GM12878 (cell line): ENCODE results near the gene NOTCH3. TPM values are rescaled to one million over a fixed set of nuclear protein-coding genes. Genes with fewer than 3 reads are reported as not detected.

Source experiments
- ATAC-seq: fragments of 200-7000 bp; cut with Tn5 transposase; 3 replicates; pipeline ENCODE4 v1.9.1; 2020; ENCODE audit warnings: mild to moderate bottlenecking, moderate library complexity
- BruUV-seq: library from RNA; stranded (reverse); fragments of 400-500 nt; replicated peaks from 2 replicates; lab custom pipeline; 2021; lab: Mats Ljungman, UMichigan
- CTCF ChIA-PET: fragments of 300-600 bp; sonication (Branson Sonifier 250); formaldehyde crosslinking; extraction: SDS; loops from one replicate; lab custom pipeline; 2021; ENCODE audit warnings: inconsistent platforms; lab: Yijun Ruan, JAX
- POLR2A ChIA-PET: fragments of 350-600 bp; formaldehyde crosslinking; extraction: SDS; loops from one replicate; lab custom pipeline; 2021; ENCODE audit warnings: inconsistent platforms; lab: Charles Lee
- RAD21 ChIA-PET: fragments of 300-600 bp; sonication (Branson Sonifier 250); formaldehyde crosslinking; loops from one replicate; lab custom pipeline; 2023; ENCODE audit warnings: antibody characterized with exemption; ENCODE audit not compliant: unreplicated experiment; lab: Charles Lee
- SMC1A ChIA-PET: fragments of 300-600 bp; sonication (Branson Sonifier 250); formaldehyde crosslinking; loops from one replicate; lab custom pipeline; 2023; ENCODE audit not compliant: unreplicated experiment, uncharacterized antibody; lab: Charles Lee
- DNase-seq: peaks from one replicate; pipeline ENCODE4 v3.0.0-alpha.2; 2011; ENCODE audit warnings: low read depth, low spot score
- FAIRE-seq: peaks from 3 replicates; lab custom pipeline; 2011; peaks lifted over from hg19 to GRCh38; lab: Jason Lieb, UNC
- H2AFZ ChIP-seq: 2 replicates; pipeline ENCODE4 v1.6.0; 2011; ENCODE audit warnings: low read depth, low read length, control low read depth; ENCODE audit not compliant: control insufficient read depth
- H3K27ac ChIP-seq: 2 replicates; pipeline ENCODE4 v1.5.1; 2011; ENCODE audit warnings: control low read depth; ENCODE audit not compliant: control insufficient read depth, insufficient read depth
- H3K27me3 ChIP-seq, 2 experiments: replicated peaks in 1 of 2; 2 replicates each; pipeline versions ENCODE4 v1.6.0 to v1.6.1; 2011; ENCODE audit warnings: low read length in 1 of 2; ENCODE audit not compliant: control insufficient read depth in 2 of 2, insufficient read depth in 2 of 2
- H3K36me3 ChIP-seq, 2 experiments: 2 replicates each; pipeline ENCODE4 v1.5.1; 2011; ENCODE audit warnings: low read length in 1 of 2; ENCODE audit not compliant: control insufficient read depth in 2 of 2, insufficient read depth in 2 of 2
- H3K4me1 ChIP-seq: 2 replicates; pipeline ENCODE4 v1.6.1; 2011; ENCODE audit warnings: mild to moderate bottlenecking, low read length, moderate library complexity, mixed read lengths; ENCODE audit not compliant: control insufficient read depth, insufficient read depth
- H3K4me2 ChIP-seq: 2 replicates; pipeline ENCODE4 v1.6.0; 2011; ENCODE audit warnings: control low read depth; ENCODE audit not compliant: control insufficient read depth, insufficient read depth
- H3K4me3 ChIP-seq: fragments of 200-600 bp; sonication (generic); 2 replicates; pipeline ENCODE4 v1.5.1; 2016
- H3K79me2 ChIP-seq: 2 replicates; pipeline ENCODE4 v1.6.0; 2011; ENCODE audit warnings: low read length; ENCODE audit not compliant: control insufficient read depth, insufficient read depth
- H3K9ac ChIP-seq: 2 replicates; pipeline ENCODE4 v1.8.0; 2011; ENCODE audit warnings: low read length, control low read depth, mixed read lengths; ENCODE audit not compliant: control insufficient read depth, insufficient read depth
- H3K9me3 ChIP-seq: replicated peaks from 3 replicates; pipeline ENCODE4 v1.5.1; 2011; ENCODE audit warnings: mild to moderate bottlenecking, low read length; ENCODE audit not compliant: control insufficient read depth, insufficient read depth
- H4K20me1 ChIP-seq: 2 replicates; pipeline ENCODE4 v1.6.0; 2011; ENCODE audit not compliant: control insufficient read depth, insufficient read depth
- POLR2A ChIP-seq: IDR thresholded peaks from 2 replicates; pipeline ENCODE4 v1.6.1; 2011; ENCODE audit warnings: low read depth, mild to moderate bottlenecking, low read length
- STAT1 ChIP-seq: fragments of 450-650 bp; conservative IDR thresholded peaks from 2 replicates; pipeline ENCODE4 v1.6.1; 2014; ENCODE audit warnings: antibody characterized with exemption, mild to moderate bottlenecking
- TAF1 ChIP-seq: IDR thresholded peaks from 2 replicates; pipeline ENCODE4 v1.6.1; 2011; ENCODE audit warnings: mild to moderate bottlenecking, low read depth, low read length, borderline replicate concordance
- WGBS: methylation state at CpG from one replicate; pipeline ENCODE4 v1.1.6; 2016; ENCODE audit warnings: low lambda C conversion rate; ENCODE audit not compliant: insufficient replicate concordance, insufficient coverage; ENCODE audit errors: missing lambda C conversion rate; 5-methylcytosine and 5-hydroxymethylcytosine counted together
- in situ Hi-C: fragments of 300-500 bp; cut with MboI; formaldehyde crosslinking; loops from 9 replicates; pipeline ENCODE4 v1.14.3; 2018; ENCODE audit warnings: mixed read lengths
- intact Hi-C: fragments of 100-400 bp; cut with micrococcal nuclease; formaldehyde crosslinking; loops from one replicate; pipeline ENCODE4 v1.14.2; 2022; ENCODE audit not compliant: unreplicated experiment
- polyA plus RNA-seq, 11 experiments: library from polyadenylated mRNA; depleted of rRNA in 4 of 11; unstranded in 6 of 11; stranded (reverse) in 5 of 11; fragments of >200 nt; fragmentation: Nextera tagmentation in 4 of 11; fragmentation: Illumina TruSeq in 1 of 11; extraction: Ambion mirVana in 4 of 11; extraction: Trizol in 1 of 11; gene quantifications; 1 replicate in 1 of 11; 2 replicates in 10 of 11; pipeline versions ENCODE4 v1.2.1 to v1.2.3, GENCODE V29; 2011 to 2016; ENCODE audit warnings: inconsistent platforms in 2 of 11, missing spikeins in 2 of 11, low read depth in 1 of 11
- total RNA-seq, 4 experiments: library from RNA; depleted of rRNA in 3 of 4; stranded (reverse); fragments of >200 nt in 3 of 4; fragmentation: Illumina TruSeq in 1 of 4; extraction: Trizol in 1 of 4; gene quantifications; 2 replicates each; pipeline versions ENCODE4 v1.2.1 to v1.2.3, GENCODE V29; 2013 to 2021
- TF ChIP-seq, protein P1 (sequence below): fragments of 450-650 bp; IDR thresholded peaks from 2 replicates; pipeline ENCODE4 v1.6.1; 2016; ENCODE audit warnings: mild to moderate bottlenecking, moderate library complexity, borderline replicate concordance

Gene NOTCH3
- total and polyA plus RNA-seq, 10 of the 15 experiments (the other 5 are each of a cell fraction or from before 2014, with no cell fraction given): 0.01 to 0.42 (median 0.10) TPM; not detected in 5

- no peak for FAIRE-seq
- Histone ChIP-seq H3K79me2 (no peaks in the 10 kb centered on the region), H3K36me3 (peaks cover 29 to 60% of the 10 kb centered on the region in 2 experiments), H4K20me1 (no peaks in the 10 kb centered on the region), H3K9ac (no peak overlapping the region)
- 99% methylated on average over 15 of the region's 17 CpGs for WGBS
- in situ Hi-C loops: no loop called here
- TF ChIP-seq, protein P1, sequence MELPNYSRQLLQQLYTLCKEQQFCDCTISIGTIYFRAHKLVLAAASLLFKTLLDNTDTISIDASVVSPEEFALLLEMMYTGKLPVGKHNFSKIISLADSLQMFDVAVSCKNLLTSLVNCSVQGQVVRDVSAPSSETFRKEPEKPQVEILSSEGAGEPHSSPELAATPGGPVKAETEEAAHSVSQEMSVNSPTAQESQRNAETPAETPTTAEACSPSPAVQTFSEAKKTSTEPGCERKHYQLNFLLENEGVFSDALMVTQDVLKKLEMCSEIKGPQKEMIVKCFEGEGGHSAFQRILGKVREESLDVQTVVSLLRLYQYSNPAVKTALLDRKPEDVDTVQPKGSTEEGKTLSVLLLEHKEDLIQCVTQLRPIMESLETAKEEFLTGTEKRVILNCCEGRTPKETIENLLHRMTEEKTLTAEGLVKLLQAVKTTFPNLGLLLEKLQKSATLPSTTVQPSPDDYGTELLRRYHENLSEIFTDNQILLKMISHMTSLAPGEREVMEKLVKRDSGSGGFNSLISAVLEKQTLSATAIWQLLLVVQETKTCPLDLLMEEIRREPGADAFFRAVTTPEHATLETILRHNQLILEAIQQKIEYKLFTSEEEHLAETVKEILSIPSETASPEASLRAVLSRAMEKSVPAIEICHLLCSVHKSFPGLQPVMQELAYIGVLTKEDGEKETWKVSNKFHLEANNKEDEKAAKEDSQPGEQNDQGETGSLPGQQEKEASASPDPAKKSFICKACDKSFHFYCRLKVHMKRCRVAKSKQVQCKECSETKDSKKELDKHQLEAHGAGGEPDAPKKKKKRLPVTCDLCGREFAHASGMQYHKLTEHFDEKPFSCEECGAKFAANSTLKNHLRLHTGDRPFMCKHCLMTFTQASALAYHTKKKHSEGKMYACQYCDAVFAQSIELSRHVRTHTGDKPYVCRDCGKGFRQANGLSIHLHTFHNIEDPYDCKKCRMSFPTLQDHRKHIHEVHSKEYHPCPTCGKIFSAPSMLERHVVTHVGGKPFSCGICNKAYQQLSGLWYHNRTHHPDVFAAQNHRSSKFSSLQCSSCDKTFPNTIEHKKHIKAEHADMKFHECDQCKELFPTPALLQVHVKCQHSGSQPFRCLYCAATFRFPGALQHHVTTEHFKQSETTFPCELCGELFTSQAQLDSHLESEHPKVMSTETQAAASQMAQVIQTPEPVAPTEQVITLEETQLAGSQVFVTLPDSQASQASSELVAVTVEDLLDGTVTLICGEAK: no peak
- TF ChIP-seq POLR2A: 0 out of 2 replicates have a peak, but pooled peaks have one; percentile 33
- TF ChIP-seq TAF1: no peak
- TF ChIP-seq STAT1: no peak
- TF ChIP-seq, all 136 proteins: peak for 1
- intact Hi-C loops: no loop called here
- H3K27me3 ChIP-seq: no peaks in the 10 kb centered on the region
- SMC1A ChIA-PET: no interaction called here
- no peaks in the 10 kb centered on the region for H3K4me1 ChIP-seq
- ATAC-seq: no peak
- no peaks in the 10 kb centered on the region for H3K9me3 ChIP-seq
- no TSS peak for BruUV-seq
- no peak overlapping the region for H3K27ac ChIP-seq
- no peak for DNase-seq
- RAD21 ChIA-PET: no interaction called here
- H3K4me2 ChIP-seq: no peak overlapping the region
- CTCF ChIA-PET: no interaction called here
- H3K4me3 ChIP-seq: no peak overlapping the region
- H2AFZ ChIP-seq: no peak overlapping the region
- POLR2A ChIA-PET: no interaction called here
Observed at GRCh38 chr19:15243236-15243957, 42.6 kb upstream of the NOTCH3 start.
